Natural killer cell treated with Interleukin-12 subunit alpha and Interleukin-12 subunit beta and Interleukin-15 and Interleukin-18, amount 100 ng/mL, for 72 hours (primary cell): ENCODE results near the gene MRPL36. TPM values are rescaled to one million over a fixed set of nuclear protein-coding genes. Genes with fewer than 3 reads are reported as not detected.
"Not testable (repeated sequence)": the region's sequence is repeated elsewhere in the genome, so short reads cannot be mapped to it uniquely, and the experiment has no call there.

ENCODE experiments used
- ATAC-seq, 2 donors: fragments of 150-1000 bp; cut with Tn5 transposase in 1 of 2; sonication (Bioruptor Pico), chemical (Tn5 transposase) in 1 of 2; 2 replicates each; pipeline ENCODE4 v1.10.0; 2021
- DNase-seq: peaks from one replicate; pipeline ENCODE4 v3.0.0; 2022; ENCODE audit warnings: low spot score
- H3K27ac Mint-ChIP-seq, 2 donors: 1 replicate in 1 of 2; 2 replicates in 1 of 2; pipeline ENCODE4 v1.8.0; 2022; ENCODE audit warnings: mixed read lengths in 2 of 2, mild to moderate bottlenecking in 1 of 2, moderate library complexity in 1 of 2
- H3K27me3 Mint-ChIP-seq, 2 donors: 1 replicate in 1 of 2; 2 replicates in 1 of 2; pipeline ENCODE4 v1.8.0; 2022; ENCODE audit warnings: mixed read lengths in 2 of 2
- H3K36me3 Mint-ChIP-seq: one replicate; pipeline ENCODE4 v1.8.0; 2022; ENCODE audit warnings: mixed read lengths
- H3K4me1 Mint-ChIP-seq, 2 donors: 1 replicate in 1 of 2; 2 replicates in 1 of 2; pipeline ENCODE4 v1.8.0; 2022; ENCODE audit warnings: low read depth in 2 of 2, mixed read lengths in 2 of 2, mild to moderate bottlenecking in 1 of 2
- H3K4me3 Mint-ChIP-seq: one replicate; pipeline ENCODE4 v1.8.0; 2022; ENCODE audit warnings: mixed read lengths
- H3K9me3 Mint-ChIP-seq: 2 replicates; pipeline ENCODE4 v1.8.0; 2022; ENCODE audit warnings: mixed read lengths
- total RNA-seq, 2 donors: library from RNA; stranded (reverse); gene quantifications; one replicate each; pipeline ENCODE4 v1.2.3, GENCODE V29; 2022

The MRPL36 gene
- total RNA-seq, 2 donors from 2014 or later = 45.3 to 62.7 TPM

GRCh38 chr5:1792842-1793266 lies 6.8 kb downstream of the MRPL36 start:
- peak; percentile 72 for DNase-seq
- Mint-ChIP-seq H3K27me3 (no peaks in the 10 kb centered on the region), H3K9me3 (peaks cover 4% of the 10 kb centered on the region), H3K4me1 (peaks cover 23 to 24% of the 10 kb centered on the region in 2 donors), H3K27ac (peak overlapping the region; percentile 93), H3K36me3 (no peaks in the 10 kb centered on the region), H3K4me3 (peak overlapping the region; percentile 85)
- ATAC-seq = peak; percentile 82 to 92

- Mint-ChIP-seq H3K27ac (peak overlapping the region in 1 of 2 donors; percentile 19), H3K4me1 (peaks cover 25 to 28% of the 10 kb centered on the region in 2 donors), H3K9me3 (peaks cover 4% of the 10 kb centered on the region), H3K36me3 (no peaks in the 10 kb centered on the region), H3K27me3 (no peaks in the 10 kb centered on the region), H3K4me3 (no peak overlapping the region)
- ATAC-seq (no peak), DNase-seq (peak; percentile 13)
Observed at GRCh38 chr5:1791176-1791575, 8.5 kb downstream of the MRPL36 start.

- peaks cover 21 to 28% of the 10 kb centered on the region in 2 donors for H3K4me1 Mint-ChIP-seq
- H3K36me3 Mint-ChIP-seq = no peaks in the 10 kb centered on the region
- no peak for ATAC-seq
- peak overlapping the region; percentile 47 for H3K4me3 Mint-ChIP-seq
- peak; percentile 12 for DNase-seq
- peak overlapping the region; percentile 12 to 21 for H3K27ac Mint-ChIP-seq
- peaks cover 4% of the 10 kb centered on the region for H3K9me3 Mint-ChIP-seq
- H3K27me3 Mint-ChIP-seq = peaks cover 0 to 3% of the 10 kb centered on the region in 2 donors
Observed at GRCh38 chr5:1789834-1790471, 9.7 kb downstream of the MRPL36 start.

GRCh38 chr5:1789438-1789833 lies 10.2 kb downstream of the MRPL36 start:
- Mint-ChIP-seq H3K27ac (peak overlapping the region in 1 of 2 donors; percentile 12), H3K4me1 (peaks cover 21 to 28% of the 10 kb centered on the region in 2 donors), H3K4me3 (peak overlapping the region; percentile 47)
- H3K36me3 Mint-ChIP-seq, DNase-seq, H3K9me3 Mint-ChIP-seq, ATAC-seq, H3K27me3 Mint-ChIP-seq: not testable (repeated sequence)

DNA sequence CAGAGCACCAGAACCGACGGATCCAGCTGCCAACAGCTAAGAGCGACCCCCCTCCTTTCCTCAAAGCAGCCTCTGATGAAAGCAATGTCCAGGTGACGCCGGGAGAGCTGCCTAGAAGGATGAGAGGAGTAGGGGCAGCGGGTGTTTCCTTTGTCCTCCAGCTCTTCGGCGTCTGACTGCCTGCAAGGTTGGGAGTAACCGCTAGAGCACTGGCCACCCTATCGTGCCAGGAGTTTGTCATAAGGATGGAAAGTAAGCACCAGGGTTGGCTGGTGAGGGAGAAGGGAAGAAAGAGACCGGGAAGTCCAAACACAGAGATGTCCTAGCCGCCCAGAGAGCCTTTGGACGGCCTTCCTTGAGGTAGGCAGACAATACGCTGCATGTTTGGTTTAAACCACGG lies 10.8 kb downstream of the MRPL36 start:
- DNase-seq = peak; percentile 41
- H3K36me3 Mint-ChIP-seq = no peaks in the 10 kb centered on the region
- no peak overlapping the region for H3K27ac Mint-ChIP-seq
- peaks cover 6 to 7% of the 10 kb centered on the region in 2 donors for H3K27me3 Mint-ChIP-seq
- no peak overlapping the region for H3K4me3 Mint-ChIP-seq
- peaks cover 4% of the 10 kb centered on the region for H3K9me3 Mint-ChIP-seq
- no peak for ATAC-seq
- peaks cover 21 to 28% of the 10 kb centered on the region in 2 donors for H3K4me1 Mint-ChIP-seq

DNA sequence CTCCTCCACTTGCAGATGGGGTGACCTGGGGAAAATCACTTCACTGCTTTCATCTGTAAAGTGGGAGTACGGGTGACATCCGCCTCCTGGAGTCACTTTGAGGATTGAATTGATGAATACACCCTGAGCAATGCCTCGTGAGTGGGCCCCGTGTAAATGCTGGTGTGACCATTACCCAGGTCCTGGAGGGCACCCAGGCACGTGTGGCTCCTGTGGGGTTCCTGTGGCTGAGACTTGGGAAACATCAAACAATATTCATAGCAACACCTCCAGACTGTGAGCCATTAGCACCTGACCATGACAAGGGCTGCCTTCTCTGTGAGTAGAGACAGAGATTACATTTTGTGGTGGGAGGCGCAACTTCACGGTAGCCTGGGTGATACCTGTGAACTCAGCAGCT lies 11.4 kb downstream of the MRPL36 start:
- Mint-ChIP-seq H3K4me1 (peaks cover 17 to 24% of the 10 kb centered on the region in 2 donors), H3K27ac (no peak overlapping the region)

DNA sequence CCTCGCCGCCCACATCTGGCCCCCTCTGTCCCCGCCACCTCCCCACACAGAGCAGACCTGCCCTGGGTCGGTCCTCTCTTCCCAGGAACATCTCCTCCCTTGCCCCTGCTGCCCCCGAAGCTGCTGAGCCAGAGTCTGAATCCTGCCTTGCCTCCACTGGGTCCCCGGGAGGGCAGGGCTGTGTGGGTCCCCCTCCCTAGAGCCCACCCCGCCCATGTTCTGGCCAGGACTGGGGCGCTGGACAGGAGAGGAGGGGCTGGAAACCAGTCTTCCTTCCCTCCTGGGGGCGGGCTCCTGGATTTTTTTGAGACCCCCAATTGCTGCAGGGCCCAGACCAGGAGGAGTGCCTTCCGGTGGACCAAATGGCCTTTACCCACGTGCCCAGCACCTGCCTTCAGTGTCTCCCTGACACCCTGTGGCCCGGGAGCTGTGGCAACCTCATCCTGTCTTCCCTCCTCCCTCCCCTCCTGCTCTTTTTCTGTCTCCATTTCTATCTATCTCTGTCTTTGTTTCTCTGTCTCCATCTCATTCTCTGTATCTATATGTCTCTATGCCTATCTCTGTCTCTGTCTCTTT lies 12.1 kb downstream of the MRPL36 start:
- no peak for ATAC-seq
- H3K9me3 Mint-ChIP-seq = no peaks in the 10 kb centered on the region
- peaks cover 14 to 18% of the 10 kb centered on the region in 2 donors for H3K4me1 Mint-ChIP-seq
- H3K36me3 Mint-ChIP-seq = no peaks in the 10 kb centered on the region
- peak; percentile 49 for DNase-seq
- peaks cover 6 to 7% of the 10 kb centered on the region in 2 donors for H3K27me3 Mint-ChIP-seq
- H3K4me3 Mint-ChIP-seq = no peak overlapping the region
- no peak overlapping the region for H3K27ac Mint-ChIP-seq

More for the DNA sequence above, 11.4 kb downstream of the MRPL36 start:
- Mint-ChIP-seq H3K27me3 (peaks cover 6 to 7% of the 10 kb centered on the region in 2 donors), H3K9me3 (peaks cover 4% of the 10 kb centered on the region), H3K36me3 (no peaks in the 10 kb centered on the region), H3K4me3 (no peak overlapping the region)
- DNase-seq (peak; percentile 22), ATAC-seq (no peak)

- H3K27ac Mint-ChIP-seq = no peak overlapping the region
- ATAC-seq (no peak), DNase-seq (peak; percentile 44)
- H3K4me1 Mint-ChIP-seq = peaks cover 11 to 13% of the 10 kb centered on the region in 2 donors
- no peak overlapping the region for H3K4me3 Mint-ChIP-seq
- H3K27me3 Mint-ChIP-seq = peaks cover 6 to 7% of the 10 kb centered on the region in 2 donors
- no peaks in the 10 kb centered on the region for H3K9me3 Mint-ChIP-seq
- no peaks in the 10 kb centered on the region for H3K36me3 Mint-ChIP-seq
Observed at GRCh38 chr5:1786621-1787471, 12.8 kb downstream of the MRPL36 start.

- no peak for DNase-seq
- H3K36me3 Mint-ChIP-seq = no peaks in the 10 kb centered on the region
- peak in 1 of 2 donors; percentile 22 for ATAC-seq
- no peak overlapping the region for H3K4me3 Mint-ChIP-seq
- peaks cover 6 to 7% of the 10 kb centered on the region in 2 donors for H3K27me3 Mint-ChIP-seq
- H3K9me3 Mint-ChIP-seq = no peaks in the 10 kb centered on the region
- peaks cover 11 to 12% of the 10 kb centered on the region in 2 donors for H3K4me1 Mint-ChIP-seq
- H3K27ac Mint-ChIP-seq = no peak overlapping the region
Observed at GRCh38 chr5:1785984-1786383, 13.7 kb downstream of the MRPL36 start.

- Mint-ChIP-seq H3K4me1 (peaks cover 11 to 12% of the 10 kb centered on the region in 2 donors), H3K27me3 (peaks cover 6 to 7% of the 10 kb centered on the region in 2 donors), H3K4me3 (no peak overlapping the region), H3K27ac (no peak overlapping the region), H3K9me3 (no peaks in the 10 kb centered on the region), H3K36me3 (no peaks in the 10 kb centered on the region)
- ATAC-seq (no peak), DNase-seq (no peak)
Observed at GRCh38 chr5:1785062-1785461, 14.6 kb downstream of the MRPL36 start.

- no peak for DNase-seq
- Mint-ChIP-seq H3K9me3 (no peaks in the 10 kb centered on the region), H3K27me3 (peaks cover 6 to 7% of the 10 kb centered on the region in 2 donors), H3K36me3 (no peaks in the 10 kb centered on the region), H3K4me1 (peaks cover 6 to 10% of the 10 kb centered on the region in 2 donors), H3K4me3 (no peak overlapping the region), H3K27ac (no peak overlapping the region)
- ATAC-seq = peak in 1 of 2 donors; percentile 40
Observed at GRCh38 chr5:1784197-1785050, 15.2 kb downstream of the MRPL36 start.

- no peak overlapping the region for H3K27ac Mint-ChIP-seq
- H3K36me3 Mint-ChIP-seq = no peaks in the 10 kb centered on the region
- ATAC-seq = no peak
- no peaks in the 10 kb centered on the region for H3K9me3 Mint-ChIP-seq
- H3K4me1 Mint-ChIP-seq = peaks cover 6 to 10% of the 10 kb centered on the region in 2 donors
- H3K27me3 Mint-ChIP-seq = peaks cover 6 to 7% of the 10 kb centered on the region in 2 donors
- no peak for DNase-seq
- no peak overlapping the region for H3K4me3 Mint-ChIP-seq
Observed at GRCh38 chr5:1783216-1783554, 16.5 kb downstream of the MRPL36 start.
